Skin of body (tissue), 2 donors: ENCODE results near the gene RNF111. TPM values are rescaled to one million over a fixed set of nuclear protein-coding genes. Genes with fewer than 3 reads are reported as not detected.
"Not testable (repeated sequence)": the region's sequence is repeated elsewhere in the genome, so short reads cannot be mapped to it uniquely, and the experiment has no call there.

ENCODE experiments used
- DNase-seq: peaks from one replicate; lab custom pipeline; 2025; lab: John Stamatoyannopoulos, UW
- total RNA-seq: library from RNA; depleted of rRNA; stranded (reverse); fragments of >200 nt; gene quantifications from one replicate; pipeline ENCODE4 v1.2.3, GENCODE V29; 2014

The RNF111 gene
- total RNA-seq, 1 donor from 2014 or later, result 26.5 TPM

- DNase-seq, result not testable (repeated sequence)
These were observed 12.8 kb downstream of the RNF111 start for GRCh38 chr15:59000251-59000650.

- no peak for DNase-seq
These were observed 14.5 kb downstream of the RNF111 start for GRCh38 chr15:59001946-59002345.

GRCh38 chr15:59002418-59002859 lies 15.0 kb downstream of the RNF111 start:
- DNase-seq, result no peak

- no peak for DNase-seq
These were observed 18.1 kb downstream of the RNF111 start for GRCh38 chr15:59005579-59005978.

GRCh38 chr15:59008086-59008485 lies 20.6 kb downstream of the RNF111 start:
- DNase-seq, result no peak

- no peak for DNase-seq
These were observed 23.9 kb downstream of the RNF111 start for GRCh38 chr15:59011262-59011952.

GRCh38 chr15:59013246-59013873 lies 25.9 kb downstream of the RNF111 start:
- DNase-seq, result no peak

GRCh38 chr15:59014068-59014467 lies 26.6 kb downstream of the RNF111 start:
- no peak for DNase-seq

GRCh38 chr15:59017449-59017848 lies 30.0 kb downstream of the RNF111 start:
- DNase-seq, result no peak

GRCh38 chr15:59018833-59019232 lies 31.4 kb downstream of the RNF111 start:
- no peak for DNase-seq

- no peak for DNase-seq
These were observed 32.9 kb downstream of the RNF111 start for GRCh38 chr15:59020322-59020721.

GRCh38 chr15:59022188-59022587 lies 34.7 kb downstream of the RNF111 start:
- DNase-seq, result no peak

GRCh38 chr15:59026207-59026606 lies 38.7 kb downstream of the RNF111 start:
- DNase-seq, result no peak

GRCh38 chr15:59028387-59028955 lies 41.0 kb downstream of the RNF111 start:
- DNase-seq, result no peak

- DNase-seq, result no peak
These were observed 42.1 kb downstream of the RNF111 start for GRCh38 chr15:59029554-59029953.

- no peak for DNase-seq
These were observed 47.7 kb downstream of the RNF111 start for GRCh38 chr15:59035201-59035600.

- no peak for DNase-seq
These were observed 51.8 kb downstream of the RNF111 start for GRCh38 chr15:59039225-59039624.

- DNase-seq, result no peak
These were observed 54.6 kb downstream of the RNF111 start for GRCh38 chr15:59042041-59042440.

GRCh38 chr15:59048897-59049296 lies 61.4 kb downstream of the RNF111 start:
- no peak for DNase-seq

GRCh38 chr15:59051873-59052861 lies 64.7 kb downstream of the RNF111 start:
- no peak for DNase-seq

- no peak for DNase-seq
These were observed 65.5 kb downstream of the RNF111 start for GRCh38 chr15:59052915-59053407.
